Omental fat pad (tissue), 4 donors: Measurements from ENCODE around the gene ZCCHC17. TPM values are rescaled to one million over a fixed set of nuclear protein-coding genes. Genes with fewer than 3 reads are reported as not detected.

Source experiments
- ATAC-seq: fragments of 150-250 bp; one replicate; pipeline ENCODE4 v1.9.1; 2016; ENCODE audit warnings: mild to moderate bottlenecking, moderate library complexity; ENCODE audit not compliant: low FRiP score
- DNase-seq: peaks from one replicate; pipeline ENCODE4 v3.0.0-alpha.2; 2019; ENCODE audit warnings: low spot score
- CTCF ChIP-seq, 3 donors: fragments of 450-650 bp; IDR thresholded peaks; one replicate each; pipeline ENCODE4 v1.5.1; 2016 to 2017; ENCODE audit warnings: antibody characterized with exemption in 3 of 3, mild to moderate bottlenecking in 3 of 3, moderate library complexity in 2 of 3
- total RNA-seq, 4 donors: library from RNA; depleted of rRNA; stranded (reverse); fragments of >200 nt; gene quantifications; one replicate each; pipeline ENCODE4 v1.1.0, GENCODE V29; 2016

Gene ZCCHC17
- total RNA-seq, 4 donors from 2014 or later = 18.3 to 22.5 (median 18.8) TPM

- TF ChIP-seq CTCF (IDR thresholded peaks at IDR 0.05) = no peak
- ATAC-seq (no peak), DNase-seq (no peak)
Observed at GRCh38 chr1:31373897-31374486, 77.2 kb downstream of the ZCCHC17 start.

- ATAC-seq (no peak), DNase-seq (no peak)
- TF ChIP-seq CTCF (IDR thresholded peaks at IDR 0.05) = no peak
Observed at GRCh38 chr1:31374511-31375196, 77.8 kb downstream of the ZCCHC17 start.

- no peak for DNase-seq
- TF ChIP-seq CTCF (IDR thresholded peaks at IDR 0.05) = no peak
- ATAC-seq = no peak
Observed at GRCh38 chr1:31376375-31377134, 79.7 kb downstream of the ZCCHC17 start.

GRCh38 chr1:31377364-31377863 is 80.6 kb downstream of the ZCCHC17 start:
- TF ChIP-seq CTCF (IDR thresholded peaks at IDR 0.05) = no peak
- ATAC-seq = no peak
- DNase-seq = no peak

GRCh38 chr1:31378001-31378400 is 81.2 kb downstream of the ZCCHC17 start:
- DNase-seq (no peak), ATAC-seq (no peak)
- TF ChIP-seq CTCF (IDR thresholded peaks at IDR 0.05) = no peak

- no peak for TF ChIP-seq CTCF (IDR thresholded peaks at IDR 0.05)
- no peak for ATAC-seq
Observed at GRCh38 chr1:31380181-31380580, 83.3 kb downstream of the ZCCHC17 start.

More at GRCh38 chr1:31380181-31380580, 83.3 kb downstream of the ZCCHC17 start:
- DNase-seq = no peak
